ENCODE results near the gene PTPRM.

GRCh38 chr18:8229787-8230186, 662.7 kb downstream of the PTPRM start:
- TF ChIP-seq CTCF (IDR thresholded peaks at IDR 0.05; ENCODE audit: low read depth, low read length, poor library complexity, severe bottlenecking), result no peak
- TF ChIP-seq EZH2phosphoT487 (IDR thresholded peaks at IDR 0.05; ENCODE audit: borderline replicate concordance, low read length), result no peak
